ENCODE data around the gene KLHL7.

DNA sequence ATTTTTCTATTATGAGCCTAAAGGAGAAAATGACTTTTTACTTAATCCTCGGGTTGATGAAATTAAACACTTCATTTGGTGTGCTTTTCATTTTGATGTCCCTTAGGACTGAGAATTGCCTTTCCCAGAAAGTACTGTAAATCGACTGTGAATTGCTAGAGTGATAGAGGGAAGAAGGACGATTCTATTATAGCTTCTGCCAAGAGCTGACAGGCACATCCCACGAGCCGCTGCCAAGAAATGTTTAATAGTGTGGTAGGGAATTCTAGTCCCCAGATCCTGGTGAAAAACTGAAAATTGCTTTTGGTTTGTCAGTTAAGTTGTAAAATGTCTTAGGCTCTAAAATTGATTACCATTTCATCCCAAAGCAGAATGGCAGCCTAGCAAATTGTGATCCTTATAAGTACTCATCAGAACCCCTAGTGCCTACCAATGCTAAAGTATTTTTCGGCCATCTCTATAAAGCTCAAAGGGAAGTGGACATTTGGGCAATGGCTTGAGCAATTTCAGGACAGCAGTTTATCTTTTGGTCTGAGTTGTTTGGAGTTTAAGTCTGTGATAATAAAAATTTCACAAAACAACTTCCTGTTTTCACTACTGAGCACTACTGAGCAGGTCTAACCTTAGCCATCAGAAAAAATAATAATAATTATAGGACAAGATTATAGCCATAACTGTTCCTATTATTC, 47.0 kb upstream of the KLHL7 start:
- TF ChIP-seq SRF (CRISPR knock-in tag; IDR thresholded peaks at IDR 0.05): no peak
- no peak for TF ChIP-seq NUFIP1 (IDR thresholded peaks at IDR 0.05; ENCODE audit: partially characterized antibody)
- no peak for TF ChIP-seq NFYB (IDR thresholded peaks at IDR 0.05; ENCODE audit: extremely low read depth, insufficient read length)

All from K562 (cell line).